ENCODE results near the gene UGT1A9.

The UGT1A9 gene

DNA sequence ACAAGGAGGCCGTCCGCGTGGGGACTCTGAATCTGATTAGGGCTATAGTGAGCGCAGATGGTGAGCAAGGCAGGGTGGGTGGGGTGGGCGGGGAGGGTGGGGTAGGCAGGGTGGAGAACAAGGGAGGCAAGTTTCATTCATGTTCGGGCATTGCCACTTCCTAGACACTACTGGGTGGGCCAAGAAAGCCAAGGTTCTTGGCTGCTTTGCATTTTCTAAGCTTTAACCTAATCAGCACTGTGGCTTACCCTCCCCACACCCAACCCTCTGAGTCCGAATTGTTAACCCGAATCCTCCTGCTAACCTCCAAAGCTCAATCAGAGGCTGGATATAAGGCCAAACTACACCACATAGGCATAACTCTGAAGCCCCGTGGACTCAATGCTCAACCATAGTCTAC, 124.6 kb downstream of the UGT1A9 start:
- Histone ChIP-seq H3K9me3 (ENCODE audit: insufficient read depth, low read length) (no peaks in the 10 kb centered on the region), H4K20me1 (ENCODE audit: low read depth, low read length) (no peaks in the 10 kb centered on the region), H3K27ac (ENCODE audit: low read depth, low read length) (no peak overlapping the region), H2AFZ (ENCODE audit: low read depth, low read length, severe bottlenecking) (no peak overlapping the region), H3K4me2 (ENCODE audit: low read depth, low read length, poor library complexity, severe bottlenecking) (no peak overlapping the region), H3K36me3 (ENCODE audit: low read length) (no peaks in the 10 kb centered on the region), H3K27me3 (ENCODE audit: low read length) (no peaks in the 10 kb centered on the region), H3K79me2 (ENCODE audit: insufficient read depth, low read length) (no peaks in the 10 kb centered on the region), H3K9ac (ENCODE audit: low read length) (no peak overlapping the region), H3F3A (ENCODE audit: insufficient read depth) (no peaks in the 10 kb centered on the region), H3K4me3 (ENCODE audit: insufficient read depth, low read length, poor library complexity, severe bottlenecking) (no peak overlapping the region), H3K9me2 (replicated peaks; ENCODE audit: insufficient read depth, low read length) (no peaks in the 10 kb centered on the region)
- TF ChIP-seq, protein P1, sequence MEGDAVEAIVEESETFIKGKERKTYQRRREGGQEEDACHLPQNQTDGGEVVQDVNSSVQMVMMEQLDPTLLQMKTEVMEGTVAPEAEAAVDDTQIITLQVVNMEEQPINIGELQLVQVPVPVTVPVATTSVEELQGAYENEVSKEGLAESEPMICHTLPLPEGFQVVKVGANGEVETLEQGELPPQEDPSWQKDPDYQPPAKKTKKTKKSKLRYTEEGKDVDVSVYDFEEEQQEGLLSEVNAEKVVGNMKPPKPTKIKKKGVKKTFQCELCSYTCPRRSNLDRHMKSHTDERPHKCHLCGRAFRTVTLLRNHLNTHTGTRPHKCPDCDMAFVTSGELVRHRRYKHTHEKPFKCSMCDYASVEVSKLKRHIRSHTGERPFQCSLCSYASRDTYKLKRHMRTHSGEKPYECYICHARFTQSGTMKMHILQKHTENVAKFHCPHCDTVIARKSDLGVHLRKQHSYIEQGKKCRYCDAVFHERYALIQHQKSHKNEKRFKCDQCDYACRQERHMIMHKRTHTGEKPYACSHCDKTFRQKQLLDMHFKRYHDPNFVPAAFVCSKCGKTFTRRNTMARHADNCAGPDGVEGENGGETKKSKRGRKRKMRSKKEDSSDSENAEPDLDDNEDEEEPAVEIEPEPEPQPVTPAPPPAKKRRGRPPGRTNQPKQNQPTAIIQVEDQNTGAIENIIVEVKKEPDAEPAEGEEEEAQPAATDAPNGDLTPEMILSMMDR (IDR thresholded peaks at IDR 0.05; ENCODE audit: insufficient read depth, low read length, poor library complexity, severe bottlenecking): no peak
- TF ChIP-seq EZH2phosphoT487 (conservative IDR thresholded peaks at IDR 0.05; ENCODE audit: low read length): no peak

- no peak overlapping the region for H3K4me2 ChIP-seq (ENCODE audit: low read depth, low read length, poor library complexity, severe bottlenecking)
- no peak overlapping the region for H3K4me3 ChIP-seq (ENCODE audit: insufficient read depth, low read length, poor library complexity, severe bottlenecking)
- no peak overlapping the region for H3K9ac ChIP-seq (ENCODE audit: low read length)
- H3K27ac ChIP-seq (ENCODE audit: low read depth, low read length): no peak overlapping the region
- H3K36me3 ChIP-seq (ENCODE audit: low read length): no peaks in the 10 kb centered on the region
- no peaks in the 10 kb centered on the region for H3F3A ChIP-seq (ENCODE audit: insufficient read depth)
- H4K20me1 ChIP-seq (ENCODE audit: low read depth, low read length): no peaks in the 10 kb centered on the region
- H2AFZ ChIP-seq (ENCODE audit: low read depth, low read length, severe bottlenecking): no peak overlapping the region
- no peaks in the 10 kb centered on the region for H3K9me3 ChIP-seq (ENCODE audit: insufficient read depth, low read length)
- no peaks in the 10 kb centered on the region for H3K79me2 ChIP-seq (ENCODE audit: insufficient read depth, low read length)
- no peaks in the 10 kb centered on the region for H3K27me3 ChIP-seq (ENCODE audit: low read length)
- H3K9me2 ChIP-seq (replicated peaks; ENCODE audit: insufficient read depth, low read length): no peaks in the 10 kb centered on the region
- TF ChIP-seq, protein P1 (IDR thresholded peaks at IDR 0.05; ENCODE audit: insufficient read depth, low read length, poor library complexity, severe bottlenecking): no peak
- no peak for TF ChIP-seq EZH2phosphoT487 (conservative IDR thresholded peaks at IDR 0.05; ENCODE audit: low read length)
These were observed 126.8 kb downstream of the UGT1A9 start for GRCh38 chr2:233798335-233799086.

- no peaks in the 10 kb centered on the region for H3K79me2 ChIP-seq (ENCODE audit: insufficient read depth, low read length)
- H3K4me2 ChIP-seq (ENCODE audit: low read depth, low read length, poor library complexity, severe bottlenecking): no peak overlapping the region
- H3K4me3 ChIP-seq (ENCODE audit: insufficient read depth, low read length, poor library complexity, severe bottlenecking): no peak overlapping the region
- TF ChIP-seq, protein P1 (IDR thresholded peaks at IDR 0.05; ENCODE audit: insufficient read depth, low read length, poor library complexity, severe bottlenecking): no peak
- no peak for TF ChIP-seq EZH2phosphoT487 (conservative IDR thresholded peaks at IDR 0.05; ENCODE audit: low read length)
- H2AFZ ChIP-seq (ENCODE audit: low read depth, low read length, severe bottlenecking): no peak overlapping the region
- no peaks in the 10 kb centered on the region for H3K9me2 ChIP-seq (replicated peaks; ENCODE audit: insufficient read depth, low read length)
- H3K36me3 ChIP-seq (ENCODE audit: low read length): no peaks in the 10 kb centered on the region
- no peaks in the 10 kb centered on the region for H3K9me3 ChIP-seq (ENCODE audit: insufficient read depth, low read length)
- no peaks in the 10 kb centered on the region for H3F3A ChIP-seq (ENCODE audit: insufficient read depth)
- H3K27ac ChIP-seq (ENCODE audit: low read depth, low read length): no peak overlapping the region
- no peaks in the 10 kb centered on the region for H3K27me3 ChIP-seq (ENCODE audit: low read length)
- H3K9ac ChIP-seq (ENCODE audit: low read length): no peak overlapping the region
- no peaks in the 10 kb centered on the region for H4K20me1 ChIP-seq (ENCODE audit: low read depth, low read length)
These were observed 127.5 kb downstream of the UGT1A9 start for GRCh38 chr2:233799087-233799665.

Data from SU-DHL-6 (cell line).